B cell (primary cell): ENCODE results near the gene AREL1. TPM values are rescaled to one million over a fixed set of nuclear protein-coding genes. Genes with fewer than 3 reads are reported as not detected.

ENCODE experiments used
- ATAC-seq: fragments of 200-7000 bp; cut with Tn5 transposase; one replicate; pipeline ENCODE4 v1.10.0; 2021; ENCODE audit warnings: low read depth, mild to moderate bottlenecking, moderate number of reproducible peaks, moderate library complexity
- CTCF ChIA-PET: fragments of 350-600 bp; sonication (Branson Sonifier 250); formaldehyde crosslinking; loops from one replicate; lab custom pipeline; 2021; ENCODE audit warnings: antibody characterized with exemption, inconsistent platforms; lab: Charles Lee
- POLR2A ChIA-PET: fragments of 350-600 bp; sonication (Branson Sonifier 250); formaldehyde crosslinking; loops from one replicate; lab custom pipeline; 2021; ENCODE audit warnings: antibody characterized with exemption; lab: Charles Lee
- DNase-seq: peaks from one replicate; pipeline ENCODE4 v3.0.0; 2013
- H2AFZ ChIP-seq: 2 replicates; pipeline ENCODE4 v1.6.1; 2012; ENCODE audit warnings: mild to moderate bottlenecking, low read depth, low read length; ENCODE audit not compliant: insufficient read depth, poor library complexity, severe bottlenecking
- H3K27ac ChIP-seq, 2 donors: 1 replicate in 1 of 2; 2 replicates in 1 of 2; pipeline ENCODE4 v1.5.1; 2012 to 2013; ENCODE audit warnings: low read length in 2 of 2, mild to moderate bottlenecking in 2 of 2, moderate library complexity in 1 of 2
- H3K27me3 ChIP-seq, 4 experiments: fragments of 200-600 bp in 1 of 4; sonication (generic) in 1 of 4; replicated peaks in 1 of 4; 1 replicate in 2 of 4; 2 replicates in 2 of 4; pipeline versions ENCODE4 v1.6.1 to v1.7.0; 2013 to 2016; ENCODE audit warnings: low read length in 3 of 4, mild to moderate bottlenecking in 2 of 4, mixed read lengths in 1 of 4, moderate library complexity in 1 of 4; ENCODE audit not compliant: insufficient read depth in 4 of 4, control insufficient read depth in 3 of 4; ENCODE audit errors: control extremely low read depth in 1 of 4
- H3K36me3 ChIP-seq, 2 experiments: replicated peaks in 1 of 2; 1 replicate in 1 of 2; 2 replicates in 1 of 2; pipeline versions ENCODE4 v1.6.1 to v1.7.1; 2013; ENCODE audit warnings: low read length in 1 of 2; ENCODE audit not compliant: insufficient read depth in 2 of 2, control insufficient read depth in 1 of 2; ENCODE audit errors: control extremely low read depth in 1 of 2, extremely low read depth in 1 of 2
- H3K4me1 ChIP-seq, 2 donors: fragments of 200-600 bp in 1 of 2; sonication (generic) in 1 of 2; 1 replicate in 1 of 2; 2 replicates in 1 of 2; pipeline versions ENCODE4 v1.5.1 to v1.6.1; 2013 to 2017; ENCODE audit warnings: low read length in 2 of 2; ENCODE audit not compliant: control insufficient read depth in 2 of 2, insufficient read depth in 2 of 2
- H3K4me2 ChIP-seq: replicated peaks from 2 replicates; pipeline ENCODE3; 2012; ENCODE audit warnings: mild to moderate bottlenecking, low read depth, low read length; ENCODE audit not compliant: poor library complexity, severe bottlenecking
- H3K4me3 ChIP-seq, 5 experiments: fragments of 200-600 bp in 1 of 5; sonication (generic) in 1 of 5; 1 replicate in 3 of 5; 2 replicates in 2 of 5; pipeline versions ENCODE4 v1.5.1 to v1.7.0; 2011 to 2016; ENCODE audit warnings: low read length in 4 of 5, mild to moderate bottlenecking in 4 of 5, low read depth in 2 of 5, control low read depth in 1 of 5, moderate library complexity in 1 of 5; ENCODE audit not compliant: insufficient read depth in 1 of 5; ENCODE audit errors: control extremely low read depth in 1 of 5, extremely low read depth in 1 of 5
- H3K79me2 ChIP-seq: fragments of 200-600 bp; sonication (generic); one replicate; pipeline ENCODE4 v1.6.0; 2016; ENCODE audit warnings: low read length; ENCODE audit not compliant: control insufficient read depth, insufficient read depth
- H3K9ac ChIP-seq: fragments of 200-600 bp; sonication (generic); 2 replicates; pipeline ENCODE4 v1.6.1; 2017; ENCODE audit warnings: mild to moderate bottlenecking, low read length, moderate library complexity
- H3K9me3 ChIP-seq, 3 donors: one replicate each; pipeline versions ENCODE4 v1.6.1 to v1.7.1; 2013; ENCODE audit warnings: low read length in 2 of 3; ENCODE audit not compliant: control insufficient read depth in 2 of 3, insufficient read depth in 1 of 3; ENCODE audit errors: control extremely low read depth in 1 of 3
- H4K20me1 ChIP-seq: 2 replicates; pipeline ENCODE4 v1.6.0; 2012; ENCODE audit warnings: mild to moderate bottlenecking, low read length; ENCODE audit not compliant: insufficient read depth, control insufficient read depth, poor library complexity, severe bottlenecking
- H3K27ac Mint-ChIP-seq: one replicate; pipeline ENCODE4 v1.8.0; 2021; ENCODE audit warnings: mixed read lengths
- H3K27me3 Mint-ChIP-seq: one replicate; pipeline ENCODE4 v1.8.0; 2021; ENCODE audit warnings: mixed read lengths
- H3K4me1 Mint-ChIP-seq: one replicate; pipeline ENCODE4 v1.8.0; 2021; ENCODE audit warnings: mixed read lengths
- H3K4me3 Mint-ChIP-seq: one replicate; pipeline ENCODE4 v1.8.0; 2021; ENCODE audit warnings: mixed read lengths
- H3K9me3 Mint-ChIP-seq: one replicate; pipeline ENCODE4 v1.8.0; 2022; ENCODE audit warnings: mixed read lengths; ENCODE audit not compliant: insufficient read depth
- CTCF ChIP-seq: fragments of 200-600 bp; IDR thresholded peaks from one replicate; pipeline ENCODE4 v1.8.0; 2022; ENCODE audit warnings: antibody characterized with exemption, mild to moderate bottlenecking
- EZH2 ChIP-seq: IDR thresholded peaks from 2 replicates; pipeline ENCODE4 v1.6.1; 2012; ENCODE audit warnings: borderline replicate concordance, low read depth, mild to moderate bottlenecking, moderate library complexity, low read length; ENCODE audit not compliant: insufficient read depth, poor library complexity, severe bottlenecking
- WGBS: methylation state at CpG from one replicate; pipeline ENCODE4 v1.1.5; 2013; ENCODE audit warnings: missing lambda C conversion rate; ENCODE audit not compliant: insufficient coverage; 5-methylcytosine and 5-hydroxymethylcytosine counted together
- intact Hi-C: fragments of 100-400 bp; cut with micrococcal nuclease; formaldehyde crosslinking; loops from one replicate; pipeline ENCODE4 v1.10.0; 2022
- polyA plus RNA-seq: library from polyadenylated mRNA; depleted of rRNA; stranded (reverse); fragments of >200 nt; gene quantifications from 2 replicates; pipeline ENCODE4 v1.2.3, GENCODE V29; 2012
- total RNA-seq, 2 donors: library from RNA; stranded (reverse); fragments of 120-200 nt in 1 of 2; gene quantifications; 1 replicate in 1 of 2; 2 replicates in 1 of 2; pipeline versions ENCODE4 v1.2.3 to v1.2.4, GENCODE V29; 2013 to 2022

The AREL1 gene
- total and polyA plus RNA-seq, 2 donors (not counting 1 experiment from before 2014, with no cell fraction given) = 19.2 to 39.4 TPM

GRCh38 chr14:74658535-74659131, 54.2 kb downstream of the AREL1 start:
- POLR2A ChIA-PET = no interaction called here
- DNase-seq (no peak), ATAC-seq (no peak)
- H3K9me3 Mint-ChIP-seq = no peaks in the 10 kb centered on the region
- Histone ChIP-seq H3K4me1 (no peaks in the 10 kb centered on the region), H2AFZ (no peak overlapping the region), H3K9ac (no peak overlapping the region), H3K4me2 (no peak overlapping the region), H4K20me1 (no peaks in the 10 kb centered on the region), H3K79me2 (no peaks in the 10 kb centered on the region), H3K27me3 (no peaks in the 10 kb centered on the region), H3K9me3 (no peaks in the 10 kb centered on the region), H3K36me3 (peaks cover 5 to 31% of the 10 kb centered on the region in 2 experiments), H3K4me3 (no peak overlapping the region), H3K27ac (no peak overlapping the region)
- intact Hi-C loops = no loop called here
- TF ChIP-seq CTCF (no peak), EZH2 (no peak)
- no peak overlapping the region for H3K27ac Mint-ChIP-seq
- H3K4me3 Mint-ChIP-seq = no peak overlapping the region
- no peaks in the 10 kb centered on the region for H3K27me3 Mint-ChIP-seq
- H3K4me1 Mint-ChIP-seq = no peaks in the 10 kb centered on the region
- CTCF ChIA-PET = interaction anchor here (1.8 kb wide), 1 partner anchor 12 kb away, joined by 4 read pairs; no protein-coding TSS in a partner anchor
- no CpG with 5 or more reads among the region's 1 CpG for WGBS

- no peaks in the 10 kb centered on the region for H3K4me1 ChIP-seq
- no peak overlapping the region for H3K4me2 ChIP-seq
- Mint-ChIP-seq H3K4me1 (no peaks in the 10 kb centered on the region), H3K27ac (no peak overlapping the region), H3K4me3 (no peak overlapping the region), H3K27me3 (no peaks in the 10 kb centered on the region), H3K9me3 (no peaks in the 10 kb centered on the region)
- DNase-seq (no peak), ATAC-seq (no peak)
- H4K20me1 ChIP-seq = no peaks in the 10 kb centered on the region
- H3K4me3 ChIP-seq = no peak overlapping the region
- intact Hi-C loops = no loop called here
- 80% methylated on average over 1 of the region's 3 CpGs for WGBS
- H3K27ac ChIP-seq = no peak overlapping the region
- TF ChIP-seq EZH2 (no peak), CTCF (no peak)
- H3K9me3 ChIP-seq = no peaks in the 10 kb centered on the region
- peaks cover 5 to 16% of the 10 kb centered on the region in 2 experiments for H3K36me3 ChIP-seq
- H3K79me2 ChIP-seq = no peaks in the 10 kb centered on the region
- H3K9ac ChIP-seq = no peak overlapping the region
- no peaks in the 10 kb centered on the region for H3K27me3 ChIP-seq
- ChIA-PET POLR2A (interaction anchor here (0.6 kb wide), 1 partner anchor 293 kb away, joined by 4 read pairs; no protein-coding TSS in a partner anchor), CTCF (no interaction called here)
- no peak overlapping the region for H2AFZ ChIP-seq
These were observed 55.9 kb downstream of the AREL1 start for GRCh38 chr14:74656964-74657363.
